Ovary (tissue), 3 donors: Measurements from ENCODE around the gene CNTN5.

Experiments used
- EP300 ChIP-seq: sonication (generic); formaldehyde crosslinking; IDR thresholded peaks from one replicate; pipeline ENCODE4 v1.6.1; 2017; ENCODE audit warnings: antibody characterized with exemption
- POLR2A ChIP-seq: fragments of 450-650 bp; IDR thresholded peaks from one replicate; pipeline ENCODE4 v1.6.1; 2017; ENCODE audit warnings: antibody characterized with exemption, mild to moderate bottlenecking, moderate library complexity
- TF ChIP-seq, protein P1 (sequence below), 3 donors: fragments of 450-650 bp in 2 of 3; fragments of 200-600 bp in 1 of 3; IDR thresholded peaks; one replicate each; pipeline versions ENCODE4 v1.5.1 to v1.8.0; 2016 to 2022; ENCODE audit warnings: antibody characterized with exemption in 3 of 3, mild to moderate bottlenecking in 1 of 3
- donor health status: DM: no; HTN: no; CAD: no.

DNA sequence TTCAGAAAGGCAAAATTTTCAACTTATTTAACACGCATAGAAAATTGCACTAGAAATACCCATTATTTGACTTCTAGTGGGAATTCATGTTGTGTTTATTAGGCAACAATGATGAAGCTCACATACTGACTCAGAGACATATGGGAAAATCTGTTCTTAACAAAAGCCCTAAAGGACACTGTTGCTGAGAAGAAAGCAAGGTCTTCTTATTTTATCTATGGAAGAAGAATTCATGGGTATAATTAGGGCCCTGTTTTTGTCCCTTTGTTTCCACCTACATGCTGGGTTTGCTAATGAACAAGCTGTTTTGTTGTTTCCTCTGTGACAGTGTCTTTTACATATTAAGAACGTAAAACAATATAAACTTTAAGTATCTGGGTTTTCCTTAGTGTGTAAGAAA, 1059.6 kb downstream of the CNTN5 start:
- TF ChIP-seq, protein P1, sequence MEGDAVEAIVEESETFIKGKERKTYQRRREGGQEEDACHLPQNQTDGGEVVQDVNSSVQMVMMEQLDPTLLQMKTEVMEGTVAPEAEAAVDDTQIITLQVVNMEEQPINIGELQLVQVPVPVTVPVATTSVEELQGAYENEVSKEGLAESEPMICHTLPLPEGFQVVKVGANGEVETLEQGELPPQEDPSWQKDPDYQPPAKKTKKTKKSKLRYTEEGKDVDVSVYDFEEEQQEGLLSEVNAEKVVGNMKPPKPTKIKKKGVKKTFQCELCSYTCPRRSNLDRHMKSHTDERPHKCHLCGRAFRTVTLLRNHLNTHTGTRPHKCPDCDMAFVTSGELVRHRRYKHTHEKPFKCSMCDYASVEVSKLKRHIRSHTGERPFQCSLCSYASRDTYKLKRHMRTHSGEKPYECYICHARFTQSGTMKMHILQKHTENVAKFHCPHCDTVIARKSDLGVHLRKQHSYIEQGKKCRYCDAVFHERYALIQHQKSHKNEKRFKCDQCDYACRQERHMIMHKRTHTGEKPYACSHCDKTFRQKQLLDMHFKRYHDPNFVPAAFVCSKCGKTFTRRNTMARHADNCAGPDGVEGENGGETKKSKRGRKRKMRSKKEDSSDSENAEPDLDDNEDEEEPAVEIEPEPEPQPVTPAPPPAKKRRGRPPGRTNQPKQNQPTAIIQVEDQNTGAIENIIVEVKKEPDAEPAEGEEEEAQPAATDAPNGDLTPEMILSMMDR (IDR thresholded peaks at IDR 0.05) = no peak
- TF ChIP-seq POLR2A (no peak), EP300 (no peak)
